NCI-H69 (cell line): Measurements from ENCODE around the gene PRDM2.
"Not testable (repeated sequence)": the region's sequence is repeated elsewhere in the genome, so short reads cannot be mapped to it uniquely, and the experiment has no call there.

ENCODE experiments used
- DNase-seq: peaks from one replicate; lab custom pipeline; 2025; lab: John Stamatoyannopoulos, UW

The PRDM2 gene

GRCh38 chr1:13699936-13700520, at the start of gene PRDM2:
TSS of gene PRDM2 (plus strand) at chr1:13700188. CDS start at chr1:13715606, 15,418 bp downstream.
- DNase-seq, result peak; percentile 45

- DNase-seq, result no peak
Observed at GRCh38 chr1:13651279-13651678, 48.7 kb upstream of the PRDM2 start.

- no peak for DNase-seq
Observed at GRCh38 chr1:13652238-13652637, 47.8 kb upstream of the PRDM2 start.

- DNase-seq, result no peak
Observed at GRCh38 chr1:13661539-13661938, 38.4 kb upstream of the PRDM2 start.

GRCh38 chr1:13662493-13662892, 37.5 kb upstream of the PRDM2 start:
- DNase-seq, result no peak

- no peak for DNase-seq
Observed at GRCh38 chr1:13663969-13664368, 36.0 kb upstream of the PRDM2 start.

- no peak for DNase-seq
Observed at GRCh38 chr1:13664451-13664850, 35.5 kb upstream of the PRDM2 start.

GRCh38 chr1:13666317-13666716, 33.7 kb upstream of the PRDM2 start:
- peak; percentile 2 for DNase-seq

GRCh38 chr1:13667691-13668090, 32.3 kb upstream of the PRDM2 start:
- DNase-seq, result no peak

- no peak for DNase-seq
Observed at GRCh38 chr1:13674377-13674776, 25.6 kb upstream of the PRDM2 start.

- no peak for DNase-seq
Observed at GRCh38 chr1:13675151-13675651, 24.8 kb upstream of the PRDM2 start.

GRCh38 chr1:13677896-13678295, 22.1 kb upstream of the PRDM2 start:
- DNase-seq, result no peak

- no peak for DNase-seq
Observed at GRCh38 chr1:13679651-13680050, 20.3 kb upstream of the PRDM2 start.

GRCh38 chr1:13680609-13681008, 19.4 kb upstream of the PRDM2 start:
- DNase-seq, result not testable (repeated sequence)

GRCh38 chr1:13681921-13682320, 18.1 kb upstream of the PRDM2 start:
- no peak for DNase-seq

- no peak for DNase-seq
Observed at GRCh38 chr1:13682444-13682843, 17.5 kb upstream of the PRDM2 start.

GRCh38 chr1:13683206-13683605, 16.8 kb upstream of the PRDM2 start:
- no peak for DNase-seq

- no peak for DNase-seq
Observed at GRCh38 chr1:13687151-13687715, 12.8 kb upstream of the PRDM2 start.

GRCh38 chr1:13693094-13693493, 6.9 kb upstream of the PRDM2 start:
- not testable (repeated sequence) for DNase-seq

GRCh38 chr1:13694886-13695684, 4.9 kb upstream of the PRDM2 start:
- DNase-seq, result no peak

GRCh38 chr1:13697738-13698137, 2.2 kb upstream of the PRDM2 start:
- DNase-seq, result no peak

GRCh38 chr1:13699510-13699909, 478 bp upstream of the PRDM2 start:
- DNase-seq, result no peak
